Testis (tissue), 2 donors: ENCODE data around the gene ELL2.

ENCODE experiments used
- CTCF ChIP-seq, 3 experiments: fragments of 450-650 bp in 2 of 3; fragments of 200-600 bp in 1 of 3; sonication (generic) in 1 of 3; IDR thresholded peaks; one replicate each; pipeline ENCODE4 v1.5.1; 2016 to 2019; ENCODE audit warnings: antibody characterized with exemption in 3 of 3, mild to moderate bottlenecking in 2 of 3, moderate library complexity in 1 of 3
- POLR2A ChIP-seq: fragments of 450-650 bp; IDR thresholded peaks from one replicate; pipeline ENCODE4 v1.6.1; 2017; ENCODE audit warnings: antibody characterized with exemption, mild to moderate bottlenecking, moderate library complexity

GRCh38 chr5:95862671-95863382 is 98.8 kb downstream of the ELL2 start:
- TF ChIP-seq CTCF (IDR thresholded peaks at IDR 0.05) (no peak), POLR2A (no peak)
